ENCODE data around the gene CLCN4.

CLCN4 gene

GRCh38 chrX:10169175-10169574, 12.4 kb downstream of the CLCN4 start:
- POLR2A ChIA-PET: no interaction called here
- Histone ChIP-seq H3K9me3 (ENCODE audit: control insufficient read depth, insufficient read depth, low read depth, low read length) (no peaks in the 10 kb centered on the region), H3K4me1 (ENCODE audit: control insufficient read depth, insufficient read depth, low read length) (no peaks in the 10 kb centered on the region), H3K27ac (ENCODE audit: extremely low read depth, low read depth, low read length) (no peak overlapping the region), H3K36me3 (ENCODE audit: control insufficient read depth in 2 of 2, insufficient read depth in 1 of 2, low read length in 2 of 2) (peaks cover 0 to 11% of the 10 kb centered on the region in 2 experiments; a peak in 1 of 3 replicates), H3K4me3 (ENCODE audit: low read depth, low read length) (no peak overlapping the region)
- CTCF ChIA-PET: no interaction called here
- TF ChIP-seq SETDB1 (IDR thresholded peaks at IDR 0.05; ENCODE audit: insufficient read length, low read length): peak; percentile 3
- no peak for TF ChIP-seq ZFP69B (tag by site-specific recombination; IDR thresholded peaks at IDR 0.05)
- no peak for TF ChIP-seq ZNF19 (tag by site-specific recombination; IDR thresholded peaks at IDR 0.05; ENCODE audit: low read depth)
- no peak for TF ChIP-seq ZNF830 (tag by site-specific recombination; IDR thresholded peaks at IDR 0.05; ENCODE audit: low read depth)
- TF ChIP-seq OSR2 (tag by site-specific recombination; IDR thresholded peaks at IDR 0.05): no peak
- no peak for TF ChIP-seq MEIS1 (CRISPR knock-in tag; IDR thresholded peaks at IDR 0.05; ENCODE audit: borderline replicate concordance)
- no peak for TF ChIP-seq ZNF530 (tag by site-specific recombination; IDR thresholded peaks at IDR 0.05; ENCODE audit: low read depth)
- no peak for TF ChIP-seq ZNF621 (tag by site-specific recombination; IDR thresholded peaks at IDR 0.05)

GRCh38 chrX:10171249-10171648, 14.5 kb downstream of the CLCN4 start:
- Histone ChIP-seq H3K27ac (ENCODE audit: extremely low read depth, low read depth, low read length) (no peak overlapping the region), H3K36me3 (ENCODE audit: control insufficient read depth in 2 of 2, insufficient read depth in 1 of 2, low read length in 2 of 2) (peaks cover 0 to 5% of the 10 kb centered on the region in 2 experiments; a peak in 1 of 3 replicates), H3K4me3 (ENCODE audit: low read depth, low read length) (no peak overlapping the region), H3K4me1 (ENCODE audit: control insufficient read depth, insufficient read depth, low read length) (no peaks in the 10 kb centered on the region), H3K9me3 (ENCODE audit: control insufficient read depth, insufficient read depth, low read depth, low read length) (no peaks in the 10 kb centered on the region)
- POLR2A ChIA-PET: no interaction called here
- no peak for TF ChIP-seq ZFP37 (tag by site-specific recombination; IDR thresholded peaks at IDR 0.05)
- no peak for TF ChIP-seq ZNF768 (tag by site-specific recombination; IDR thresholded peaks at IDR 0.05)
- no peak for TF ChIP-seq ZNF221 (tag by site-specific recombination; IDR thresholded peaks at IDR 0.05; ENCODE audit: borderline replicate concordance)
- TF ChIP-seq AEBP2 (tag by site-specific recombination; IDR thresholded peaks at IDR 0.05; ENCODE audit: borderline replicate concordance): no peak
- no peak for TF ChIP-seq SCRT2 (tag by site-specific recombination; IDR thresholded peaks at IDR 0.05)
- no peak for TF ChIP-seq REPIN1 (tag by site-specific recombination; IDR thresholded peaks at IDR 0.05; ENCODE audit: low read depth)
- no peak for TF ChIP-seq ZNF529 (tag by site-specific recombination; IDR thresholded peaks at IDR 0.05; ENCODE audit: insufficient replicate concordance)
- CTCF ChIA-PET: no interaction called here

- no peaks in the 10 kb centered on the region for H3K4me1 ChIP-seq (ENCODE audit: control insufficient read depth, insufficient read depth, low read length)
- H3K27ac ChIP-seq (ENCODE audit: extremely low read depth, low read depth, low read length): no peak overlapping the region; the same call in 1 of the 2 replicates
- CTCF ChIA-PET: no interaction called here
- TF ChIP-seq SETDB1 (IDR thresholded peaks at IDR 0.05; ENCODE audit: insufficient read length, low read length) (peak; percentile 61), TCF7L2 (IDR thresholded peaks at IDR 0.05; ENCODE audit: borderline replicate concordance, low read depth, low read length) (peak; percentile 70)
- TF ChIP-seq, protein P1, sequence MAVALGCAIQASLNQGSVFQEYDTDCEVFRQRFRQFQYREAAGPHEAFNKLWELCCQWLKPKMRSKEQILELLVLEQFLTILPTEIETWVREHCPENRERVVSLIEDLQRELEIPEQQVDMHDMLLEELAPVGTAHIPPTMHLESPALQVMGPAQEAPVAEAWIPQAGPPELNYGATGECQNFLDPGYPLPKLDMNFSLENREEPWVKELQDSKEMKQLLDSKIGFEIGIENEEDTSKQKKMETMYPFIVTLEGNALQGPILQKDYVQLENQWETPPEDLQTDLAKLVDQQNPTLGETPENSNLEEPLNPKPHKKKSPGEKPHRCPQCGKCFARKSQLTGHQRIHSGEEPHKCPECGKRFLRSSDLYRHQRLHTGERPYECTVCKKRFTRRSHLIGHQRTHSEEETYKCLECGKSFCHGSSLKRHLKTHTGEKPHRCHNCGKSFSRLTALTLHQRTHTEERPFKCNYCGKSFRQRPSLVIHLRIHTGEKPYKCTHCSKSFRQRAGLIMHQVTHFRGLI (tag by site-specific recombination; IDR thresholded peaks at IDR 0.05): no peak
- peaks cover 0 to 5% of the 10 kb centered on the region in 2 experiments; a peak in 1 of 3 replicates for H3K36me3 ChIP-seq (ENCODE audit: control insufficient read depth in 2 of 2, insufficient read depth in 1 of 2, low read length in 2 of 2)
- H3K9me3 ChIP-seq (ENCODE audit: control insufficient read depth, insufficient read depth, low read depth, low read length): no peaks in the 10 kb centered on the region
- no peak overlapping the region for H3K4me3 ChIP-seq (ENCODE audit: low read depth, low read length)
- POLR2A ChIA-PET: no interaction called here
Observed at GRCh38 chrX:10172877-10173276, 16.1 kb downstream of the CLCN4 start.

Measured in HEK293 (cell line).